HCT116 (cell line): ENCODE data around the gene ZNF521. TPM values are rescaled to one million over a fixed set of nuclear protein-coding genes. Genes with fewer than 3 reads are reported as not detected.

Experiments
- ATAC-seq: fragments of 200-7000 bp; cut with Tn5 transposase; 2 replicates; pipeline ENCODE4 v1.9.1; 2020; ENCODE audit warnings: mild to moderate bottlenecking, moderate library complexity
- BruUV-seq: library from RNA; stranded (reverse); fragments of 400-500 nt; replicated peaks from 2 replicates; lab custom pipeline; 2021; lab: Mats Ljungman, UMichigan
- CTCF ChIA-PET: fragments of 300-600 bp; sonication (Branson Sonifier 250); formaldehyde crosslinking; loops from one replicate; lab custom pipeline; 2021; ENCODE audit warnings: antibody characterized with exemption; lab: Charles Lee
- POLR2A ChIA-PET: fragments of 300-600, 350-600 bp; sonication (Branson Sonifier 250); formaldehyde crosslinking; loops from one replicate; lab custom pipeline; 2021; ENCODE audit warnings: antibody characterized with exemption; lab: Charles Lee
- RAD21 ChIA-PET, 2 experiments: fragments of 300-600 bp; sonication (Branson Sonifier 250); formaldehyde crosslinking; loops; one replicate each; lab custom pipeline; 2023; ENCODE audit warnings: low total read pairs in 2 of 2; ENCODE audit not compliant: uncharacterized antibody in 2 of 2, unreplicated experiment in 2 of 2, low non-redundant PET in 1 of 2; lab: Charles Lee
- DNase-seq: peaks from one replicate; pipeline ENCODE4 v3.0.0-alpha.2; 2010; ENCODE audit warnings: low read depth, low spot score
- H2AFZ ChIP-seq: fragments of 200-600 bp; shearing (Covaris generic), sonication (generic); 2 replicates; pipeline ENCODE4 v1.6.1; 2017; ENCODE audit warnings: low read depth, mixed run types, mixed read lengths, antibody characterized with exemption, low read length; ENCODE audit not compliant: poor library complexity, severe bottlenecking
- H3K27ac ChIP-seq: 2 replicates; pipeline ENCODE4 v1.5.1; 2012; ENCODE audit warnings: low read depth, low read length
- H3K27me3 ChIP-seq: fragments of 200-600 bp; sonication (generic); 2 replicates; pipeline ENCODE4 v1.6.1; 2016; ENCODE audit warnings: mixed run types, low read length, mixed read lengths; ENCODE audit not compliant: insufficient read depth
- H3K36me3 ChIP-seq, 2 experiments: fragments of 200-500 bp in 1 of 2; fragments of 200-600 bp in 1 of 2; sonication (Bioruptor generic) in 1 of 2; sonication (generic) in 1 of 2; 2 replicates each; pipeline versions ENCODE4 v1.5.1 to v1.6.1; 2014 to 2016; ENCODE audit warnings: low read length in 2 of 2, inconsistent platforms in 1 of 2, mixed read lengths in 1 of 2, mixed run types in 1 of 2; ENCODE audit not compliant: insufficient read depth in 2 of 2, control insufficient read depth in 1 of 2
- H3K4me1 ChIP-seq, 2 experiments: fragments of 200-600 bp in 1 of 2; sonication (generic) in 1 of 2; 2 replicates each; pipeline versions ENCODE4 v1.5.1 to v1.6.1; 2012 to 2017; ENCODE audit warnings: low read length in 2 of 2, inconsistent platforms in 1 of 2, mild to moderate bottlenecking in 1 of 2, mixed read lengths in 1 of 2, mixed run types in 1 of 2, moderate library complexity in 1 of 2; ENCODE audit not compliant: insufficient read depth in 2 of 2, control insufficient read depth in 1 of 2
- H3K4me2 ChIP-seq: fragments of 200-600 bp; sonication (generic); 2 replicates; pipeline ENCODE4 v1.6.1; 2017; ENCODE audit warnings: mixed run types, low read length, mixed read lengths
- H3K4me3 ChIP-seq, 2 experiments: fragments of 200-600 bp in 1 of 2; sonication (generic) in 1 of 2; replicated peaks in 1 of 2; 2 replicates each; pipeline ENCODE4 v1.5.1; 2011 to 2016; ENCODE audit warnings: low read length in 2 of 2, control low read depth in 1 of 2, low read depth in 1 of 2, mild to moderate bottlenecking in 1 of 2, mixed read lengths in 1 of 2, mixed run types in 1 of 2
- H3K79me2 ChIP-seq: fragments of 200-600 bp; sonication (generic); 2 replicates; pipeline ENCODE4 v1.6.1; 2017; ENCODE audit warnings: mild to moderate bottlenecking, mixed run types, low read length, moderate library complexity, mixed read lengths; ENCODE audit not compliant: insufficient read depth
- H3K9ac ChIP-seq: fragments of 200-600 bp; sonication (generic); 2 replicates; pipeline ENCODE4 v1.6.1; 2016; ENCODE audit warnings: low read length, mixed read lengths
- H3K9me2 ChIP-seq: fragments of 200-600 bp; sonication (generic), shearing (Covaris generic); 2 replicates; pipeline ENCODE4 v1.6.1; 2017; ENCODE audit warnings: mixed run types, mild to moderate bottlenecking, moderate library complexity; ENCODE audit not compliant: insufficient read depth
- H3K9me3 ChIP-seq, 2 experiments: fragments of 200-500 bp in 1 of 2; fragments of 200-600 bp in 1 of 2; sonication (Bioruptor generic) in 1 of 2; sonication (generic) in 1 of 2; 2 replicates each; pipeline ENCODE4 v1.6.1; 2014 to 2017; ENCODE audit warnings: low read length in 2 of 2, mixed read lengths in 2 of 2, inconsistent platforms in 1 of 2, low read depth in 1 of 2, mild to moderate bottlenecking in 1 of 2, mixed run types in 1 of 2, moderate library complexity in 1 of 2; ENCODE audit not compliant: control insufficient read depth in 1 of 2, insufficient read depth in 1 of 2
- H4K20me1 ChIP-seq: fragments of 200-600 bp; sonication (generic), shearing (Covaris generic); 2 replicates; pipeline ENCODE4 v1.6.1; 2017; ENCODE audit warnings: mixed run types, mild to moderate bottlenecking, moderate library complexity; ENCODE audit not compliant: insufficient read depth
- CBX3 ChIP-seq: IDR thresholded peaks from 2 replicates; pipeline ENCODE4 v1.6.1; 2012; ENCODE audit warnings: low read depth
- CEBPB ChIP-seq: IDR thresholded peaks from 2 replicates; pipeline ENCODE4 v1.6.1; 2012; ENCODE audit warnings: low read depth
- ELF1 ChIP-seq: IDR thresholded peaks from 2 replicates; pipeline ENCODE4 v1.6.1; 2012; ENCODE audit warnings: low read depth, borderline replicate concordance
- EZH2 ChIP-seq: fragments of 200-600 bp; sonication (generic); IDR thresholded peaks from 2 replicates; pipeline ENCODE4 v1.6.1; 2017; ENCODE audit warnings: antibody characterized with exemption, mixed run types
- EZH2phosphoT487 ChIP-seq: fragments of 200-600 bp; IDR thresholded peaks from 2 replicates; pipeline ENCODE4 v1.6.1; 2018; ENCODE audit warnings: antibody characterized with exemption, borderline replicate concordance
- FOSL1 ChIP-seq: IDR thresholded peaks from 2 replicates; pipeline ENCODE4 v1.6.1; 2012; ENCODE audit warnings: low read depth
- POLR2A ChIP-seq: IDR thresholded peaks from 2 replicates; pipeline ENCODE4 v1.7.0; 2011; ENCODE audit warnings: borderline replicate concordance; ENCODE audit not compliant: insufficient read depth, insufficient read length; ENCODE audit errors: extremely low read depth
- POLR2AphosphoS5 ChIP-seq: IDR thresholded peaks from 2 replicates; pipeline ENCODE4 v1.6.1; 2011; ENCODE audit warnings: mild to moderate bottlenecking, low read depth, low read length, moderate library complexity
- RAD21 ChIP-seq: IDR thresholded peaks from 2 replicates; pipeline ENCODE4 v1.6.1; 2012; ENCODE audit warnings: low read depth, mild to moderate bottlenecking
- SIN3A ChIP-seq: IDR thresholded peaks from 2 replicates; pipeline ENCODE4 v1.6.1; 2012; ENCODE audit warnings: low read depth
- SP1 ChIP-seq: IDR thresholded peaks from 2 replicates; pipeline ENCODE4 v1.6.1; 2012; ENCODE audit warnings: low read depth
- SRF ChIP-seq: IDR thresholded peaks from 2 replicates; pipeline ENCODE4 v1.6.1; 2012; ENCODE audit warnings: low read depth
- YY1 ChIP-seq: IDR thresholded peaks from 2 replicates; pipeline ENCODE4 v1.6.1; 2011; ENCODE audit warnings: low read length, low read depth, moderate library complexity, mild to moderate bottlenecking; ENCODE audit not compliant: insufficient replicate concordance; ENCODE audit errors: extremely low read depth
- ZFX ChIP-seq: fragments of 450-650 bp; IDR thresholded peaks from 2 replicates; pipeline ENCODE4 v1.6.1; 2017
- ZNF274 ChIP-seq: fragments of 200-500 bp; sonication (Bioruptor generic); IDR thresholded peaks from 2 replicates; pipeline ENCODE4 v1.6.1; 2014; ENCODE audit warnings: mild to moderate bottlenecking, low read depth, low read length, inconsistent platforms
- intact Hi-C: fragments of 100-400 bp; cut with micrococcal nuclease; formaldehyde crosslinking; loops from 2 replicates; pipeline ENCODE4 v1.10.0; 2022
- total RNA-seq: library from RNA; stranded (reverse); gene quantifications from one replicate; pipeline ENCODE4 v1.2.1, GENCODE V29; 2021; ENCODE audit not compliant: unreplicated experiment
- TF ChIP-seq, protein P1 (sequence below): IDR thresholded peaks from 2 replicates; pipeline ENCODE4 v1.6.1; 2011; ENCODE audit warnings: mild to moderate bottlenecking, low read length, moderate library complexity; ENCODE audit not compliant: insufficient replicate concordance; ENCODE audit errors: extremely low read depth
- TF ChIP-seq, protein P2 (sequence below): IDR thresholded peaks from 2 replicates; pipeline ENCODE4 v1.6.1; 2012
- TF ChIP-seq, protein P3 (sequence below): IDR thresholded peaks from 2 replicates; pipeline ENCODE4 v1.6.1; 2012
- TF ChIP-seq, protein P4 (sequence below), 3 experiments: fragments of 200-600 bp in 1 of 3; sonication (generic) in 1 of 3; IDR thresholded peaks in 2 of 3; conservative IDR thresholded peaks in 1 of 3; 2 replicates each; pipeline ENCODE4 v1.5.1; 2012 to 2017; ENCODE audit warnings: low read depth in 2 of 3, low read length in 2 of 3, antibody characterized with exemption in 1 of 3, borderline replicate concordance in 1 of 3, control low read depth in 1 of 3, mild to moderate bottlenecking in 1 of 3, mixed read lengths in 1 of 3, mixed run types in 1 of 3, moderate library complexity in 1 of 3; ENCODE audit not compliant: insufficient read depth in 1 of 3
- TF ChIP-seq, protein P5 (sequence below): IDR thresholded peaks from 2 replicates; pipeline ENCODE4 v1.6.1; 2012; ENCODE audit warnings: low read depth

ZNF521 gene
- total RNA-seq, 1 experiment from 2014 or later = 0.10 TPM

DNA sequence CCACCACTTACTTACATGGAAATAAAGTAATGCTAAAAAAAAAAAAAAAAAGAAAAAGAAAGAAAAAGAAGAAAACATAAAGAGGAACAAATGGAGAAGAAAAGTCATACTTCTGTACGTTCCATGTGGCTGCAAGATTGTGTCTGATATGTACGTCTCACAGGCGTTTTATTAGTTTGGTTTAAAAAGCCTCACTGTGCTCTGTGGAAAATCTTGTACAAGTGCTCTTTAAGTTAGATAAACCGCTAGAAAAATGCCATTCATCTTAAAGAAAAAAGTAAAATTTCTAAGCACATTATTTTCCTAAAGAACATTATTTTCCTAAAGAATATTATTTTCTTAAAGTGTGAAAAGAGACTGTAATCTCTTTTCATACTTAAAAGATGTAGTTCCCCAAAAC lies 165.1 kb downstream of the ZNF521 start:
- no peaks in the 10 kb centered on the region for H3K4me1 ChIP-seq
- no peaks in the 10 kb centered on the region for H4K20me1 ChIP-seq
- no TSS peak for BruUV-seq
- DNase-seq (no peak), ATAC-seq (no peak)
- ChIA-PET CTCF (no interaction called here), POLR2A (no interaction called here), RAD21 (no interaction called here)
- intact Hi-C loops = no loop called here
- no peaks in the 10 kb centered on the region for H3K79me2 ChIP-seq
- no peak overlapping the region for H2AFZ ChIP-seq
- no peaks in the 10 kb centered on the region for H3K9me3 ChIP-seq
- no peak overlapping the region for H3K4me3 ChIP-seq
- TF ChIP-seq EZH2phosphoT487 = no peak
- TF ChIP-seq POLR2A = no peak
- no peak for TF ChIP-seq ELF1
- no peak for TF ChIP-seq RAD21
- TF ChIP-seq, protein P1, sequence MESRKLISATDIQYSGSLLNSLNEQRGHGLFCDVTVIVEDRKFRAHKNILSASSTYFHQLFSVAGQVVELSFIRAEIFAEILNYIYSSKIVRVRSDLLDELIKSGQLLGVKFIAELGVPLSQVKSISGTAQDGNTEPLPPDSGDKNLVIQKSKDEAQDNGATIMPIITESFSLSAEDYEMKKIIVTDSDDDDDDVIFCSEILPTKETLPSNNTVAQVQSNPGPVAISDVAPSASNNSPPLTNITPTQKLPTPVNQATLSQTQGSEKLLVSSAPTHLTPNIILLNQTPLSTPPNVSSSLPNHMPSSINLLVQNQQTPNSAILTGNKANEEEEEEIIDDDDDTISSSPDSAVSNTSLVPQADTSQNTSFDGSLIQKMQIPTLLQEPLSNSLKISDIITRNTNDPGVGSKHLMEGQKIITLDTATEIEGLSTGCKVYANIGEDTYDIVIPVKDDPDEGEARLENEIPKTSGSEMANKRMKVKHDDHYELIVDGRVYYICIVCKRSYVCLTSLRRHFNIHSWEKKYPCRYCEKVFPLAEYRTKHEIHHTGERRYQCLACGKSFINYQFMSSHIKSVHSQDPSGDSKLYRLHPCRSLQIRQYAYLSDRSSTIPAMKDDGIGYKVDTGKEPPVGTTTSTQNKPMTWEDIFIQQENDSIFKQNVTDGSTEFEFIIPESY = no peak
- no peak for TF ChIP-seq ZNF274
- no peak for TF ChIP-seq YY1
- TF ChIP-seq POLR2AphosphoS5 = no peak
- no peak for TF ChIP-seq FOSL1
- no peak for TF ChIP-seq SIN3A
- TF ChIP-seq, protein P2, sequence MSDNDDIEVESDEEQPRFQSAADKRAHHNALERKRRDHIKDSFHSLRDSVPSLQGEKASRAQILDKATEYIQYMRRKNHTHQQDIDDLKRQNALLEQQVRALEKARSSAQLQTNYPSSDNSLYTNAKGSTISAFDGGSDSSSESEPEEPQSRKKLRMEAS = no peak
- no peak for TF ChIP-seq CBX3
- TF ChIP-seq, protein P3, sequence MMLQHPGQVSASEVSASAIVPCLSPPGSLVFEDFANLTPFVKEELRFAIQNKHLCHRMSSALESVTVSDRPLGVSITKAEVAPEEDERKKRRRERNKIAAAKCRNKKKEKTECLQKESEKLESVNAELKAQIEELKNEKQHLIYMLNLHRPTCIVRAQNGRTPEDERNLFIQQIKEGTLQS = no peak
- TF ChIP-seq, protein P4, sequence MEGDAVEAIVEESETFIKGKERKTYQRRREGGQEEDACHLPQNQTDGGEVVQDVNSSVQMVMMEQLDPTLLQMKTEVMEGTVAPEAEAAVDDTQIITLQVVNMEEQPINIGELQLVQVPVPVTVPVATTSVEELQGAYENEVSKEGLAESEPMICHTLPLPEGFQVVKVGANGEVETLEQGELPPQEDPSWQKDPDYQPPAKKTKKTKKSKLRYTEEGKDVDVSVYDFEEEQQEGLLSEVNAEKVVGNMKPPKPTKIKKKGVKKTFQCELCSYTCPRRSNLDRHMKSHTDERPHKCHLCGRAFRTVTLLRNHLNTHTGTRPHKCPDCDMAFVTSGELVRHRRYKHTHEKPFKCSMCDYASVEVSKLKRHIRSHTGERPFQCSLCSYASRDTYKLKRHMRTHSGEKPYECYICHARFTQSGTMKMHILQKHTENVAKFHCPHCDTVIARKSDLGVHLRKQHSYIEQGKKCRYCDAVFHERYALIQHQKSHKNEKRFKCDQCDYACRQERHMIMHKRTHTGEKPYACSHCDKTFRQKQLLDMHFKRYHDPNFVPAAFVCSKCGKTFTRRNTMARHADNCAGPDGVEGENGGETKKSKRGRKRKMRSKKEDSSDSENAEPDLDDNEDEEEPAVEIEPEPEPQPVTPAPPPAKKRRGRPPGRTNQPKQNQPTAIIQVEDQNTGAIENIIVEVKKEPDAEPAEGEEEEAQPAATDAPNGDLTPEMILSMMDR (IDR thresholded peaks at IDR 0.05 in 2 of 3, conservative IDR thresholded peaks at IDR 0.05 in 1 of 3; ENCODE audit: borderline replicate concordance in 1 of 3, insufficient read depth in 1 of 3, low read depth in 2 of 3, low read length in 2 of 3) = no peak
- TF ChIP-seq SP1 = no peak
- TF ChIP-seq SRF = no peak
- no peak for TF ChIP-seq CEBPB
- TF ChIP-seq, protein P5, sequence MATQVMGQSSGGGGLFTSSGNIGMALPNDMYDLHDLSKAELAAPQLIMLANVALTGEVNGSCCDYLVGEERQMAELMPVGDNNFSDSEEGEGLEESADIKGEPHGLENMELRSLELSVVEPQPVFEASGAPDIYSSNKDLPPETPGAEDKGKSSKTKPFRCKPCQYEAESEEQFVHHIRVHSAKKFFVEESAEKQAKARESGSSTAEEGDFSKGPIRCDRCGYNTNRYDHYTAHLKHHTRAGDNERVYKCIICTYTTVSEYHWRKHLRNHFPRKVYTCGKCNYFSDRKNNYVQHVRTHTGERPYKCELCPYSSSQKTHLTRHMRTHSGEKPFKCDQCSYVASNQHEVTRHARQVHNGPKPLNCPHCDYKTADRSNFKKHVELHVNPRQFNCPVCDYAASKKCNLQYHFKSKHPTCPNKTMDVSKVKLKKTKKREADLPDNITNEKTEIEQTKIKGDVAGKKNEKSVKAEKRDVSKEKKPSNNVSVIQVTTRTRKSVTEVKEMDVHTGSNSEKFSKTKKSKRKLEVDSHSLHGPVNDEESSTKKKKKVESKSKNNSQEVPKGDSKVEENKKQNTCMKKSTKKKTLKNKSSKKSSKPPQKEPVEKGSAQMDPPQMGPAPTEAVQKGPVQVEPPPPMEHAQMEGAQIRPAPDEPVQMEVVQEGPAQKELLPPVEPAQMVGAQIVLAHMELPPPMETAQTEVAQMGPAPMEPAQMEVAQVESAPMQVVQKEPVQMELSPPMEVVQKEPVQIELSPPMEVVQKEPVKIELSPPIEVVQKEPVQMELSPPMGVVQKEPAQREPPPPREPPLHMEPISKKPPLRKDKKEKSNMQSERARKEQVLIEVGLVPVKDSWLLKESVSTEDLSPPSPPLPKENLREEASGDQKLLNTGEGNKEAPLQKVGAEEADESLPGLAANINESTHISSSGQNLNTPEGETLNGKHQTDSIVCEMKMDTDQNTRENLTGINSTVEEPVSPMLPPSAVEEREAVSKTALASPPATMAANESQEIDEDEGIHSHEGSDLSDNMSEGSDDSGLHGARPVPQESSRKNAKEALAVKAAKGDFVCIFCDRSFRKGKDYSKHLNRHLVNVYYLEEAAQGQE = no peak
- no peak for TF ChIP-seq EZH2
- no peak for TF ChIP-seq ZFX
- H3K27ac ChIP-seq = no peak overlapping the region
- H3K27me3 ChIP-seq = no peaks in the 10 kb centered on the region; the same call in 1 of the 2 replicates
- no peaks in the 10 kb centered on the region for H3K9me2 ChIP-seq
- no peak overlapping the region for H3K4me2 ChIP-seq
- no peaks in the 10 kb centered on the region for H3K36me3 ChIP-seq
- H3K9ac ChIP-seq = no peak overlapping the region
